Upper lobe of right lung (tissue), 1 donor: ENCODE data around the gene HLA-C. TPM values are rescaled to one million over a fixed set of nuclear protein-coding genes. Genes with fewer than 3 reads are reported as not detected.
A peak's percentile ranks its signal among the peaks of the same experiment; 100 is the strongest.

Source experiments
- ATAC-seq: fragments of 200-7000 bp; cut with Tn5 transposase; one replicate; pipeline ENCODE4 v1.9.1; 2020; ENCODE audit warnings: mild to moderate bottlenecking, moderate library complexity
- DNase-seq: peaks from one replicate; pipeline ENCODE4 v3.0.0-alpha.2; 2020
- H3K27ac ChIP-seq: fragments of 200-600 bp; one replicate; pipeline ENCODE4 v1.8.0; 2022
- H3K27me3 ChIP-seq: fragments of 200-600 bp; one replicate; pipeline ENCODE4 v1.8.0; 2022; ENCODE audit warnings: mild to moderate bottlenecking
- H3K36me3 ChIP-seq: fragments of 200-600 bp; one replicate; pipeline ENCODE4 v1.8.0; 2022
- H3K4me1 ChIP-seq: fragments of 200-600 bp; one replicate; pipeline ENCODE4 v1.8.0; 2022
- H3K4me3 ChIP-seq: fragments of 200-600 bp; one replicate; pipeline ENCODE4 v1.8.0; 2022; ENCODE audit warnings: mild to moderate bottlenecking
- H3K9me3 ChIP-seq: fragments of 200-600 bp; one replicate; pipeline ENCODE4 v1.8.0; 2022
- CTCF ChIP-seq: fragments of 200-600 bp; IDR thresholded peaks from one replicate; pipeline ENCODE4 v1.8.0; 2022; ENCODE audit warnings: antibody characterized with exemption
- intact Hi-C: fragments of 100-400 bp; cut with DNase I; formaldehyde crosslinking; loops from one replicate; pipeline ENCODE4 v1.11.0; 2022
- total RNA-seq: library from RNA; stranded (reverse); fragmentation: NEBNext Ultra II Directional; extraction: Animal tissue kit (Norgen Biotek cat#: 25700); gene quantifications from one replicate; pipeline ENCODE4 v1.2.1, GENCODE V29; 2021
- donor health status: DM: no; HTN: yes; CAD: no; lungs with severe emphysema.

The HLA-C gene
- total RNA-seq, 1 donor from 2014 or later: 1,073 TPM

GRCh38 chr6:31299947-31300346 lies 28.1 kb upstream of the HLA-C start:
- intact Hi-C loops: no loop called here
- no peaks in the 10 kb centered on the region for H3K27me3 ChIP-seq
- no peak for TF ChIP-seq CTCF

GRCh38 chr6:31299511-31299910 lies 27.6 kb upstream of the HLA-C start:
- intact Hi-C loops: no loop called here
- no peak for TF ChIP-seq CTCF
- Histone ChIP-seq H3K27me3 (no peaks in the 10 kb centered on the region), H3K27ac (no peak overlapping the region), H3K9me3 (no peaks in the 10 kb centered on the region), H3K4me3 (no peak overlapping the region), H3K36me3 (no peaks in the 10 kb centered on the region), H3K4me1 (no peaks in the 10 kb centered on the region)
- DNase-seq (no peak), ATAC-seq (no peak)

More at GRCh38 chr6:31299947-31300346, 28.1 kb upstream of the HLA-C start:
- no peaks in the 10 kb centered on the region for H3K36me3 ChIP-seq
- H3K27ac ChIP-seq: no peak overlapping the region
- H3K4me3 ChIP-seq: no peak overlapping the region
- DNase-seq: no peak
- H3K9me3 ChIP-seq: no peaks in the 10 kb centered on the region
- no peaks in the 10 kb centered on the region for H3K4me1 ChIP-seq
- no peak for ATAC-seq

- no peak overlapping the region for H3K27ac ChIP-seq
- no peak overlapping the region for H3K4me3 ChIP-seq
- H3K36me3 ChIP-seq: no peaks in the 10 kb centered on the region
- peaks cover 12% of the 10 kb centered on the region for H3K27me3 ChIP-seq
- ATAC-seq (no peak), DNase-seq (no peak)
- H3K4me1 ChIP-seq: no peaks in the 10 kb centered on the region
- intact Hi-C loops: no loop called here
- no peaks in the 10 kb centered on the region for H3K9me3 ChIP-seq
- no peak for TF ChIP-seq CTCF
These were observed 22.2 kb upstream of the HLA-C start for GRCh38 chr6:31294056-31294455.

- Histone ChIP-seq H3K4me1 (no peaks in the 10 kb centered on the region), H3K4me3 (no peak overlapping the region), H3K27ac (no peak overlapping the region), H3K36me3 (no peaks in the 10 kb centered on the region), H3K27me3 (peaks cover 12% of the 10 kb centered on the region), H3K9me3 (no peaks in the 10 kb centered on the region)
- ATAC-seq (no peak), DNase-seq (no peak)
- intact Hi-C loops: no loop called here
- TF ChIP-seq CTCF: no peak
These were observed 21.5 kb upstream of the HLA-C start for GRCh38 chr6:31293343-31293742.

- no peak for TF ChIP-seq CTCF
- no peak overlapping the region for H3K4me3 ChIP-seq
- peaks cover 12% of the 10 kb centered on the region for H3K27me3 ChIP-seq
- no peaks in the 10 kb centered on the region for H3K36me3 ChIP-seq
- DNase-seq (no peak), ATAC-seq (no peak)
- H3K27ac ChIP-seq: no peak overlapping the region
- intact Hi-C loops: no loop called here
- peaks cover 4% of the 10 kb centered on the region for H3K4me1 ChIP-seq
- H3K9me3 ChIP-seq: no peaks in the 10 kb centered on the region
These were observed 17.9 kb upstream of the HLA-C start for GRCh38 chr6:31289788-31290187.

- Histone ChIP-seq H3K4me1 (peaks cover 4% of the 10 kb centered on the region), H3K27me3 (peaks cover 10% of the 10 kb centered on the region), H3K36me3 (no peaks in the 10 kb centered on the region), H3K4me3 (no peak overlapping the region), H3K9me3 (no peaks in the 10 kb centered on the region), H3K27ac (no peak overlapping the region)
- DNase-seq (peak; percentile 68), ATAC-seq (peak; percentile 91)
- TF ChIP-seq CTCF: no peak
- intact Hi-C loops: no loop called here
These were observed 15.7 kb upstream of the HLA-C start for GRCh38 chr6:31287619-31288018.
